ENCODE measurements around the gene PGM2L1.
"Not testable (repeated sequence)": the region's sequence is repeated elsewhere in the genome, so short reads cannot be mapped to it uniquely, and the experiment has no call there.

Gene PGM2L1

DNA sequence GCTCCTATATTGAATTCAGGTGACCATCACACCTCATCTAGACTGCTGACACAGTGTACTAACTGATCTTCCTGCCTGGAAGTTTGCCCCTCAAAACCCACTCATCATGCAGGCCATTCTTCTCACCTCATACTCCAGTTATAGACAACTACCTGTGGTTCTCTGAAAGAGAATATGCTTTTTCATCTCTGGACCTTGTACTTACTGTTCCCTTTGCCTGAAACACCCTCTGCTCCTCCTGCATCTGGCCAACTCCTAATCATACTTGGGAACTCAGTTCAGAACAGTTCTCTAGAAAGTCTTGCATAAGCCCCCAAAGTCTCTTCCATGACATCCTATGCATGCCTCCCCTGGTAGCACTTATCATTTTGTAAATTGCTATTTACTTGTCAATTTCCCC is 58.6 kb downstream of the PGM2L1 start:
- Histone ChIP-seq H3K36me3 (ENCODE audit: control insufficient read depth, insufficient read depth, low read length) (no peaks in the 10 kb centered on the region), H3K27me3 (ENCODE audit: control insufficient read depth, insufficient read depth, low read length) (no peaks in the 10 kb centered on the region), H3K4me1 (ENCODE audit: control insufficient read depth, insufficient read depth, low read length) (no peaks in the 10 kb centered on the region), H3K4me3 (ENCODE audit: low read length) (no peak overlapping the region), H3K9me3 (ENCODE audit: control insufficient read depth, insufficient read depth, low read length) (no peaks in the 10 kb centered on the region), H3K27ac (ENCODE audit: low read length) (no peak overlapping the region)
- DNase-seq (ENCODE audit: low read depth, low spot score): no peak

GRCh38 chr11:74338963-74339362 is 59.3 kb downstream of the PGM2L1 start:
- Histone ChIP-seq H3K9me3 (ENCODE audit: control insufficient read depth, insufficient read depth, low read length) (no peaks in the 10 kb centered on the region), H3K4me1 (ENCODE audit: control insufficient read depth, insufficient read depth, low read length) (no peaks in the 10 kb centered on the region), H3K36me3 (ENCODE audit: control insufficient read depth, insufficient read depth, low read length) (no peaks in the 10 kb centered on the region), H3K4me3 (ENCODE audit: low read length) (no peak overlapping the region), H3K27me3 (ENCODE audit: control insufficient read depth, insufficient read depth, low read length) (no peaks in the 10 kb centered on the region), H3K27ac (ENCODE audit: low read length) (no peak overlapping the region)
- WGBS (ENCODE audit: insufficient coverage, insufficient read length): no CpG with 5 or more reads among the region's 6 CpGs
- no peak for DNase-seq (ENCODE audit: low read depth, low spot score)

DNA sequence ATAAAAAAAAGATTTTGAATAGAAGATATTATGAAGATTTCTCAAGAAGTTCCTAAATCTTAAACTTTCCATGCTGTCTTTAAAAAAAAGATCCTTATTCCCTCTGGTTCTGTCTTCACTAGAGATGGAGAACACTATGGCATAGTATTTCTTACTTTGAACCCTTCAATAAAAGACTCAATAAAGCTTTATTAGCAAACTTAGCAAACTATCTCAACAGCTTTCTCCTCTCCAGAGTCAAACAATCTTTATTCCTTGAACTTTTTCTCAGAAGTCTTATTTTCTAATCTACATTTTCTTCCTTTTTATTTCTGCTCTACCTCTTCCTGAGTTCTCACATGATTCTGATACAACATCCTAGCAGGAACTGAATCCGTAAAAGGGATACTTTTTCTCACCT is 65.0 kb downstream of the PGM2L1 start:
- WGBS (ENCODE audit: insufficient coverage, insufficient read length): no CpG with 5 or more reads among the region's 1 CpG
- no peak overlapping the region for H3K27ac ChIP-seq (ENCODE audit: low read length)
- H3K27me3 ChIP-seq (ENCODE audit: control insufficient read depth, insufficient read depth, low read length): no peaks in the 10 kb centered on the region

GRCh38 chr11:74332291-74332690 is 65.9 kb downstream of the PGM2L1 start:
- WGBS (ENCODE audit: insufficient coverage, insufficient read length): no CpG with 5 or more reads among the region's 1 CpG
- Histone ChIP-seq H3K4me1 (ENCODE audit: control insufficient read depth, insufficient read depth, low read length) (no peaks in the 10 kb centered on the region), H3K27me3 (ENCODE audit: control insufficient read depth, insufficient read depth, low read length) (no peaks in the 10 kb centered on the region), H3K27ac (ENCODE audit: low read length) (no peak overlapping the region), H3K9me3 (ENCODE audit: control insufficient read depth, insufficient read depth, low read length) (no peaks in the 10 kb centered on the region), H3K4me3 (ENCODE audit: low read length) (no peak overlapping the region), H3K36me3 (ENCODE audit: control insufficient read depth, insufficient read depth, low read length) (no peaks in the 10 kb centered on the region)
- DNase-seq (ENCODE audit: low read depth, low spot score): no peak

More for the DNA sequence above, 65.0 kb downstream of the PGM2L1 start:
- Histone ChIP-seq H3K4me3 (ENCODE audit: low read length) (no peak overlapping the region), H3K9me3 (ENCODE audit: control insufficient read depth, insufficient read depth, low read length) (no peaks in the 10 kb centered on the region), H3K36me3 (ENCODE audit: control insufficient read depth, insufficient read depth, low read length) (no peaks in the 10 kb centered on the region), H3K4me1 (ENCODE audit: control insufficient read depth, insufficient read depth, low read length) (no peaks in the 10 kb centered on the region)
- no peak for DNase-seq (ENCODE audit: low read depth, low spot score)

GRCh38 chr11:74331000-74331399 is 67.2 kb downstream of the PGM2L1 start:
- not testable (repeated sequence) for H3K4me1 ChIP-seq (ENCODE audit: control insufficient read depth, insufficient read depth, low read length); H3K27ac ChIP-seq (ENCODE audit: low read length); H3K9me3 ChIP-seq (ENCODE audit: control insufficient read depth, insufficient read depth, low read length); H3K36me3 ChIP-seq (ENCODE audit: control insufficient read depth, insufficient read depth, low read length); DNase-seq (ENCODE audit: low read depth, low spot score); H3K4me3 ChIP-seq (ENCODE audit: low read length); H3K27me3 ChIP-seq (ENCODE audit: control insufficient read depth, insufficient read depth, low read length)
- WGBS (ENCODE audit: insufficient coverage, insufficient read length): no CpG with 5 or more reads among the region's 6 CpGs

DNA sequence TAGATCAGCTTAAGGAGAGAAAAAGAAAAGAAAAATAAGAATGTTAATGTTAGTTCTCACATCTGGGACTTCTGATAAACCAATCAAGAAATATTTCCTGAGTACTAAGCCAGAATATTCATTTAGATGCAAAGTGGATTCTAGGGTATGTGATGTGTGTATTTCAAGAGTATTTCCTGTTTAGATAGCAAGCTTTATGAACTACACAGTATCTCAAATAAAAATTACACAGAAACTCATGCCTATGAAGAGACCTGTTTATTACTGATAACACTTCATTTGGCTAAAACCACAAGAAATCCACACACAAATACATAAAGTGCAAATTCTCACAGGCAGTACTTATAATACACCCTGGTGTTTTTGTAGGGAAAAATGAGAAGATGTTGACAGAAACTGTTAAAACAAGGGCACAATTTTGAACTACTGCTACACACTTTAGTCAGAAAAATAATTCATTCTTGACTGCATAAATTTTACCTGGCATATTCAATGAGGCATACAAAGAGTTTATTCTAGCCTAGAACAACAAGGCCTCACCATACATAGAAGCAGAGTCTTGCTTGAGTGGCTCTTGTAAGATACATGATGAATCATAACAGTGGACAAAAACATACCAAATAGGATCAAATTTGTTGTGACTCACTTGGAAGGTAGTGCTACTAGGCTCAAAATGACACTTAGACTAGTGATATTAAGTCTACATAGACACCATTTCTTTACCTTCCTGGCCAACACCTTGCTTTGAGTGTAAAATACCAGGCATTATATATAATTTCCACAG is 68.0 kb downstream of the PGM2L1 start:
- Histone ChIP-seq H3K4me3 (ENCODE audit: low read length) (no peak overlapping the region), H3K9me3 (ENCODE audit: control insufficient read depth, insufficient read depth, low read length) (no peaks in the 10 kb centered on the region), H3K27me3 (ENCODE audit: control insufficient read depth, insufficient read depth, low read length) (no peaks in the 10 kb centered on the region), H3K27ac (ENCODE audit: low read length) (no peak overlapping the region), H3K36me3 (ENCODE audit: control insufficient read depth, insufficient read depth, low read length) (no peaks in the 10 kb centered on the region), H3K4me1 (ENCODE audit: control insufficient read depth, insufficient read depth, low read length) (no peaks in the 10 kb centered on the region)
- DNase-seq (ENCODE audit: low read depth, low spot score): no peak

- no CpG with 5 or more reads among the region's 1 CpG for WGBS (ENCODE audit: insufficient coverage, insufficient read length)
- Histone ChIP-seq H3K4me3 (ENCODE audit: low read length) (no peak overlapping the region), H3K27me3 (ENCODE audit: control insufficient read depth, insufficient read depth, low read length) (no peaks in the 10 kb centered on the region), H3K4me1 (ENCODE audit: control insufficient read depth, insufficient read depth, low read length) (no peaks in the 10 kb centered on the region), H3K36me3 (ENCODE audit: control insufficient read depth, insufficient read depth, low read length) (no peaks in the 10 kb centered on the region), H3K9me3 (ENCODE audit: control insufficient read depth, insufficient read depth, low read length) (no peaks in the 10 kb centered on the region), H3K27ac (ENCODE audit: low read length) (no peak overlapping the region)
- no peak for DNase-seq (ENCODE audit: low read depth, low spot score)
Measured at GRCh38 chr11:74327076-74327475, 71.2 kb downstream of the PGM2L1 start.

DNA sequence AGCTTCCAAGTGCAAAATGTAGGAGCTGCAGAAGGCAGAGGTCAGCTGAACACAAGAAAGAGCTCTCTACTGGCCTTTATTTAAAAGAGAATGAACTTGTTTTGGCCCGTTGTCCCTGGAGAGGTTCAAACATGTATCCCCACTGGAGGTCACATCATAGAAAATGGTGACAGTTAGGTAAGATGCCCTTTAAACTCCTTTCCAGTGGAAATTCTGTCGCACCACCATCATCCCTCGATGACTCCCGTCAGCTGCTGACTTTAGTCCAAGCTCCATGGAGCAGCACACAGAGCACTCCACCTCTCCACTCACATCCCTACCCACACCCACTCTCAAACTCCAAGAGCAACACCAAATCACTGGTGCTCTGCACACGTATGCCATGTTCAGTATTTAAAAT is 71.6 kb downstream of the PGM2L1 start:
- H3K27me3 ChIP-seq (ENCODE audit: control insufficient read depth, insufficient read depth, low read length): no peaks in the 10 kb centered on the region
- no peaks in the 10 kb centered on the region for H3K36me3 ChIP-seq (ENCODE audit: control insufficient read depth, insufficient read depth, low read length)
- no peaks in the 10 kb centered on the region for H3K4me1 ChIP-seq (ENCODE audit: control insufficient read depth, insufficient read depth, low read length)
- no CpG with 5 or more reads among the region's 5 CpGs for whole genome bisulfite sequencing (ENCODE audit: insufficient coverage, insufficient read length)
- no peak overlapping the region for H3K4me3 ChIP-seq (ENCODE audit: low read length)
- no peaks in the 10 kb centered on the region for H3K9me3 ChIP-seq (ENCODE audit: control insufficient read depth, insufficient read depth, low read length)
- no peak for DNase-seq (ENCODE audit: low read depth, low spot score)
- no peak overlapping the region for H3K27ac ChIP-seq (ENCODE audit: low read length)

- H3K27me3 ChIP-seq (ENCODE audit: control insufficient read depth, insufficient read depth, low read length): no peaks in the 10 kb centered on the region
- H3K4me1 ChIP-seq (ENCODE audit: control insufficient read depth, insufficient read depth, low read length): no peaks in the 10 kb centered on the region
- no peaks in the 10 kb centered on the region for H3K36me3 ChIP-seq (ENCODE audit: control insufficient read depth, insufficient read depth, low read length)
- no peak for DNase-seq (ENCODE audit: low read depth, low spot score)
- no peaks in the 10 kb centered on the region for H3K9me3 ChIP-seq (ENCODE audit: control insufficient read depth, insufficient read depth, low read length)
- no peak overlapping the region for H3K4me3 ChIP-seq (ENCODE audit: low read length)
- no peak overlapping the region for H3K27ac ChIP-seq (ENCODE audit: low read length)
- WGBS (ENCODE audit: insufficient coverage, insufficient read length): no CpG with 5 or more reads among the region's 7 CpGs
Measured at GRCh38 chr11:74325649-74326645, 72.3 kb downstream of the PGM2L1 start.

DNA sequence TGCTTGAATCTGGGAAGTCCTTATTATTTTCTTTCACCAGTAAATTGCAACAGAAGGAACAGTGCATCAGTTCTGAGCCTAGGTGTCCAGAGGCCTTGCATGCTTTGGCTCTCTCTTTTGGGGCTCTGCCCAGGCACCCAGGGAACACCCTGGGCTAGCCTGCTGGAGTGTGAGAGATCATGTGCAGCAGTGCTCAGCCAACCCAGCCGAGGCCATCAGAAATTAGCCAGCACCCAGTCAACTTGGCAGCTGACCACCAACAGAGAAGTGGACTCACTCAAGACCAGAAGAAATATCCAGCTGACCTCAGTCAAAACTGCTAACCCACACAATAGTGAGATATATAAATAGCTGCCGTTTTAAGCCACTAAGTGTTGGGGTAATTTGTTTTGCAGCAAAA is 75.6 kb downstream of the PGM2L1 start:
- no peak for DNase-seq (ENCODE audit: low read depth, low spot score)
- no CpG with 5 or more reads among the region's 2 CpGs for WGBS (ENCODE audit: insufficient coverage, insufficient read length)
- no peak overlapping the region for H3K4me3 ChIP-seq (ENCODE audit: low read length)
- H3K27ac ChIP-seq (ENCODE audit: low read length): no peak overlapping the region
- no peaks in the 10 kb centered on the region for H3K36me3 ChIP-seq (ENCODE audit: control insufficient read depth, insufficient read depth, low read length)
- no peaks in the 10 kb centered on the region for H3K9me3 ChIP-seq (ENCODE audit: control insufficient read depth, insufficient read depth, low read length)
- H3K27me3 ChIP-seq (ENCODE audit: control insufficient read depth, insufficient read depth, low read length): no peaks in the 10 kb centered on the region
- H3K4me1 ChIP-seq (ENCODE audit: control insufficient read depth, insufficient read depth, low read length): no peaks in the 10 kb centered on the region
